NB4 (cell line): ENCODE data around the gene TSTD2.

ENCODE experiments used
- CTCF ChIP-seq: IDR thresholded peaks from one replicate; pipeline ENCODE4 v1.5.1; 2012; ENCODE audit warnings: low read depth, low read length
- MAX ChIP-seq: IDR thresholded peaks from 2 replicates; pipeline ENCODE4 v1.6.1; 2011; ENCODE audit warnings: low read depth, low read length
- MYC ChIP-seq: IDR thresholded peaks from 2 replicates; pipeline ENCODE4 v1.6.1; 2011; ENCODE audit warnings: low read depth, low read length
- POLR2A ChIP-seq: IDR thresholded peaks from 2 replicates; pipeline ENCODE4 v1.6.1; 2011; ENCODE audit warnings: mild to moderate bottlenecking; ENCODE audit not compliant: insufficient read length; ENCODE audit errors: extremely low read depth

DNA sequence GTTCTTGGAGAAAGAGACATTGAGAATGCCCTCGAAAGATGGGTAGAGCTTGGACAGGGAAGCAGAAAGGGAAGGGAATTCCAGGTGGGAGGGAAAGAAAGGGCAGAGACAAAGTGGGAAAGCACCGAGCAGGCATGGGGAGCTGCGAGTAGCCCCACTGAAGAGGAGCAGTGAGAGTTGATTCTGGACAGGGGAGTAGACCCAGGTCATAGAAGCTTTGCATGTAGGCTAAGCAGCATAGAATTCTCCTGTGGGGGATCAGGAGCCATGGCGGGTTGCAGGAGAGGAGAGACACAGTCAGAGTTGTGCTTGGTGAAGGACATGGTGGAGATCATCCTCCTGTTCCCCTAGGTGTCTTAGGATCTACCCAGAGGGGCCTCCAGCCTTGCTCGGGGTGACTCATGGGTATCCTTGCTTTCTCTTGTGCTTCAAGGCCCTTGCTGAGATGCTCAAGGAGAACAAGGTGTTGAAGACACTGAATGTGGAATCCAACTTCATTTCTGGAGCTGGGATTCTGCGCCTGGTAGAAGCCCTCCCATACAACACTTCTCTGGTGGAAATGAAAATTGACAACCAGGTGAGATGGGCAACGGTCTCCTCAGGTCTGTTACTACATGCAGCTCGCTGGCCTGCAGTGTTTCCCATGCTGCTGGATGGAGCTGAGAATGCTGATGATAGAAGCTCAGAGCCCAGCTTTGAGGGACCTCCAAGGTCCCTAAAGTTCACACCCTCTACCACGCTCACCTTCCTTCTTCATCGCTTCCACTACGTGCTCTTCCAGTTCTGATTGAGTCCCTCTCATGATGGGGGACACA, 64.5 kb downstream of the TSTD2 start:
- TF ChIP-seq CTCF (no peak), MYC (no peak), POLR2A (no peak), MAX (no peak)
